Superior temporal gyrus (tissue), 1 donor: ENCODE measurements around the gene ATP9B.
"Not testable (repeated sequence)": the region's sequence is repeated elsewhere in the genome, so short reads cannot be mapped to it uniquely, and the experiment has no call there.

ENCODE experiments used
- DNase-seq: peaks from one replicate; pipeline ENCODE4 v3.0.0-alpha.2; 2016; ENCODE audit errors: extremely low spot score

The ATP9B gene

DNA sequence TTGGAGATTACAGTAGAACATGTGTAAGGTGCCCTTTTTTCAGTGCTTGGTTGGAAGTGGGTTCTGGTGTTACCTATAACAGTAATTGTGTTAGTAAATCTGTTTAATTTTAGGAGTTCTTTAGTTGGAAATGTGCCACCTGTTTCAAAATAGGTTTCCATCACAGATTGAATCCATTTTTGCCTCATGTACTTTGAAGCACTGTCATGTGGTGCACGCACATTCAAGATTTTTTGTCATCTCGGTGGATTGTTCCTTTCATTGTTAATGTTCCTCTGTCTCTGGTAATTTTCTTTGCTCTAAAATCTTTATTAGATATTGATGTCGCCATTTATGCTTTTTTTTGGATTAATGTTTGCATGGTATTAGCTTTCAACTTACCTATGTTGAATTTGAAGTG, 1.3 kb downstream of the ATP9B start:
- DNase-seq = no peak

DNA sequence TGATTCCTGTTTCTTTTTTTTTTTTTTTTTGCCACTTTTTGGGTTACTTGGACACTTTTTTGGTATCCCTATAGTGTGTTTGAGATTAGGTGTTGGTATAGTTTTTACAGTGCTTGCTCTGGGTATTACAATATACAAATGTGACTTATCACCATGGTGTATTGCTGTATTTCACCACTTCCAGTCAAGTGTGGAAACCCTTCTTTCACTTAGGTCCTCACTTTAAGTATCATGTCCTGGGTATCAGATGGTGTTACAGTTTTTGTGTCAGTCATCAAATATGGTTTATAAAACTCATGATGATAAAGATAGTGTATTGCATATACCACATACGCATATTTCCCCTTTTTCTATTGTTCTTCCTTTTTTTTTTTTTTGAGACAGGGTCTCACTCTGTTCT, 1.8 kb downstream of the ATP9B start:
- DNase-seq = no peak

DNA sequence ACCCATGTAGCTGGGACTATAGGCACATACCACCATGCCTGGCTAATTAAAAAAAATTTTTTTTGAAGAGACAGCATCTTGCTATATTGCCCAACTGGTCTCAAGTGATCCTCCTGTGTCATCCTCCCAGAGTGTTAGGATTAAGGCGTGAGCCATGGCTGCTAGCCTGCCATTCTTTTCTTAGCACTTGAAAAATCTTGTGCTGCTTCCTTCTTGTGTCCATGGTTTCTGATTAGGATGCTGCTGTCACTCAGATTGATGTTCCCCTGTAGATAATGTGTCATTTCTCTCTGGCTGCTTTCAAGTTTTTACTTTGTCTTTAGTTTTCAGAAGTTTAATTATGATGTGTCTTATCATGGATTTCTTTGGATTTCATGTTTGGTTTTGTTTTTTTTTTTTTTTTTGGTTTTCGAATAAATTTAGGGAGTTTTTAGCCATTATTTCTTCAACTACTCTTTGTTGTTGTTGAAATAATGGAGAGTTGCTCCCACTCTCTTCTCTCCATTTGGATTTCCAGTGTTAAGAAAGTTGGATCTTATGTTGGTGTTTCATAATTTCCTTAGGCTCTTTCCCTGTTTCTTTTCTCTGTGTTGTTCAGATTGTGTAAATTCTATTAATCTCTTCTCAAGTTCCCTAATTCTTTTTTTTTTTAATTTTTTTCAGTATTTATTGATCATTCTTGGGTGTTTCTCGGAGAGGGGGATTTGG, 2.5 kb downstream of the ATP9B start:
- DNase-seq = no peak

DNA sequence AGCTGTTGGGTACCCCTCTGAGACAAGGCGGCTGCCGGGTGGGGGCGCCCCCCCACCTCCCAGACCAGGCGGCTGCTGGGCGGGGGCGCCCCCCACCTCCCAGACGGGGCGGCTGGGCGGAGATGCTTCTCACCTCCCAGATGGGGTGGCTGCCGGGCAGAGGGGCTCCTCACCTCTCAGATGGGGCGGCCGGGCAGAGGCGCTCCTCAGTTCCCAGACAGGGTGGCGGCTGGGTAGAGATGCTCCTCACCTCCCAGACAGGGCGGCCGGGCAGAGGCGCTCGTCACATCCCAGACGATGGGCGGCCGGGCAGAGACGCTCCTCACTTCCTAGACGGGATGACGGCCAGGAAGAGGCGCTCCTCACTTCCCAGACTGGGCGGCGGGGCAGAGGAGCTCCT, 3.5 kb downstream of the ATP9B start:
- not testable (repeated sequence) for DNase-seq

DNA sequence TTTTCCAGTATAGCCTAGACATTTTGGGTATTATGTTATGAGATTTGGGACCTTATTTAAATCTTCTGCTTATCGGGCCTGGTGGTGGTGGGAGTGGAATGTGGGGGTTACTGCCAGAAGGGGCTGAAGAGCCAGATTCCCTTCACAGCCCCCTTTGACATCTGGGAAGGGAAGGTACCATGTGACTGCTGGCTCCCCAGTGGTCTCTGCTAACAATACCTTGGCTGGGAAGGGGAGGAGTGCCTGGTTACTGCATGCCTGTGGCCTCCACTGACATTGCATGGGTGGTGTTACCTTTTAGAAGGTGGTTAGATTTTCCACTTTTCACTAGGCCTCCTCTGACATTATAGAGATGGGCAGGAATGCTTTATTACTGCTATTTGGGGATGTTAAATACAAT, 8.0 kb downstream of the ATP9B start:
- no peak for DNase-seq

DNA sequence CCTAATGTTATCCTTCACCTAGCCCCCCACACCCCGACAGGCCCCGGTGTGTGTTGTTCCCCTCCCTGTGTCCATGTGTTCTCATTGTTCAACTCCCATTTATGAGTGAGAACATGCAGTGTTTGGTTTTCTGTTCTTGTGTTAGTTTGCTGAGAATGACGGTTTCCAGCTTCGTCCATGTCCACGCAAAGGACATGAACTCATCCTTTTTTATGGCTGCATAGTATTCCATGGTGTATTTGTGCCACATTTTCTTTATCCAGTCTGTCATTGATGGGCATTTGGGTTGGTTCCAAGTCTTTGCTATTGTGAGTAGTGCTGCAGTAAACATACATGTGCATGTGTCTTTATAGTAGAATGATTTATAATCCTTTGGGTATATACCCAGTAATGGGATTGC, 9.6 kb downstream of the ATP9B start:
- not testable (repeated sequence) for DNase-seq

DNA sequence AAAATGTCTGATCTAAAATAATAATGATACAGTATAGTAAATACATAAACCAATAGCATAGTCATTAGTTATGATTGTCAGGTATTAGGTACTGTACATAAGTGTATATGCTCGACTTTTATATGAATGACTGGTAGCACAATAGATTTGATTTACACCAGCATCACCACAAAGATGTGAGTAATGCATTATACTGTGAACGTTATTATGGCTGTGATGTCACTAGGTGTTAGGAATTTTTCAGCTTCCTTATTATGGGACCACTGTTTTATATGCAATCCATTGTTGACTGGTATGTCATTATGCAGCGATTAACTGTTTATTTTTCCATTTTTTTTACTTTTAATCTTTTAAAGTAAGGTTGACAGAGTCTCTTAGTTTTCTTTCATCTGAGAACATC, 23.7 kb downstream of the ATP9B start:
- no peak for DNase-seq

DNA sequence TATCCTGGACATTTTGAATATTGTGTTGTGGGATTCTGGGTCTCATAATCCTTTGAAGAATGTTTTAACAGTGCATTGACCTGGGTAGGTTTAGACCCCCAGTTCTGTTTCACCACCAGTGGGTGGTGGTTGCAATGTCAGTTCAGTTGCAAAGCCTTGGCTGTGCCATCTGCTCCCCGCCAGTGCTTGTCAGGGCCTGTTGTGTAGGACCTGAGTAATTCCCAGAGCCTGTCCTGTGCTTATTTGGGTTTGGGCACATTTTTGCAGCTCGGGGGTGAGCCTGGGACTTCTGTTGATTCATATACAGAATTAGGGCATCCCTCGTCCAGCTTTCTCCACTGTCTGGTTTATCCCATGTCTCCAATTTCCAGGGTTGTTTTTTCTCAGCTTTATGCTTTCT, 24.8 kb downstream of the ATP9B start:
- DNase-seq = no peak

DNA sequence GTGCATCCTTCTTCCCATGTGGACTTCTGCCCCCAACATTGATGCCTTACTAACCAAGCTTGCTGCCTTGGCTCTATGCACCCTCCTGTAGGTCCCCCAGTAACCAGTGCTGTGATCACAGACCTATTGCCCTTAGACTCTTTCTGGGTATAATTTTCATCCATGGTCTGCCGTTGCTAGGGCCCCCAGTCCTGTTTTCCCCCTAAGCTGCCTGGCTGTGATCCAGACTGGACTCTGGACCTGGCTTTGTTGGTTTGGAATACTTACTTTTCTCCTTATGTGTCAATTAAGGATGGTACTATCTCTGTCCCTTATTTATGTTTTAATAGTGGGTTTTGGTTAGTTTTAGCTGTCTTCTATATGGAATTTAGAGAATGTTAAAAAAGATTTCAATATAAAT, 26.0 kb downstream of the ATP9B start:
- DNase-seq = no peak

DNA sequence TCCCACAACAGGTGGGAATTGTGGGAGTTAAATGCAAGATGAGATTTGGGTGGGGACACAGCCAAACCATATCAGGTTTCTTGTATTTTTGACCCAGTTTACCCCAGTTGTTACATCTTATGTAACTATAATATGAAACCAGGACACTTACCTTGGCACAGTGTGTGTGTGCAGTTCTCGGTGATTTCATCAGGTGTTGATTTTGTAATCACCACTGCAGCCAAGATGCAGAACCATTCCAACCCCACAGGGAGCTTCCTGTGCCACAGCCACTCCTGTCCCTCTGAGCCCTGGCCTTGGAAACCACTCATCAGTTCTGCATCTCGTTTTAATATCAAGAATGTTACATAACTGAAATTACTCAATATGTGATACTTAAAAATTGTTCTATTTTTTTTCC, 31.8 kb downstream of the ATP9B start:
- DNase-seq = no peak

DNA sequence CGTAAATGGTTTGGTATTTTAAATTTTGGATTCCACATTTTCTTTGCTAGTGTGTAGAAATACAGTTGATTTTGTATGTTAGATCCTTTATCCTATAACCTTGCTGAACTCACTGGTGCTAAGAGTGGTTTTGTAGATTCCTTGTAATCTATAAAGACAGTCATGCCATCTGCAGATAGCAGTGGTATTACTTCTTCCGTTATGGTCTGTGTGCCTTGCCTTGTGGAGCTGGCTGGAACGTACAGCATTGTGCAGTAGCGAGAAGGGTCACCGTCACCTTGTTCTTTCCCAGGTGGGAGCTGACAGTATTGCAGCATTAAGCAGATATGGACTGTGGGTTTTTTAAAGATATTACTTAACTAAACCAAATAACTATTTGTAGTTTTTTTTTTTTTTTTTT, 33.7 kb downstream of the ATP9B start:
- no peak for DNase-seq

DNA sequence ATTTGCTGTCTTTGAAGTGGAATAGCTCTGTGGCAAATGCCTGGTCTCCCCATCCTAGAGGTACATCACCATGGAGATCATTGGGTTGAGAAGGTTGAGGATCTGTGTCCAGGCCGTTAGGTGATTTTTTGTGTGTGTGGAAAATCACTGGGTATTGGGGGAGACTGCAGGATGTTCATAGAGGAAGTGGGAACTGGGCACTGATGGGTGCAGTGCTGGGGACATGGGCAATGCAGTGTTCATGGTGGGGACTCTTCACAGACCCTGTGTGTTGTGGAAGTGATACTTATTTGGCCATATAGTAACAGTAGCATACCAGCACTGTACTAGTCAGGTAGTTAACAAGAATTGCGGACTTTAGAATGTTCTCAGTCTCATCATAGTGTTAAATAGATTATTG, 34.9 kb downstream of the ATP9B start:
- DNase-seq = no peak

DNA sequence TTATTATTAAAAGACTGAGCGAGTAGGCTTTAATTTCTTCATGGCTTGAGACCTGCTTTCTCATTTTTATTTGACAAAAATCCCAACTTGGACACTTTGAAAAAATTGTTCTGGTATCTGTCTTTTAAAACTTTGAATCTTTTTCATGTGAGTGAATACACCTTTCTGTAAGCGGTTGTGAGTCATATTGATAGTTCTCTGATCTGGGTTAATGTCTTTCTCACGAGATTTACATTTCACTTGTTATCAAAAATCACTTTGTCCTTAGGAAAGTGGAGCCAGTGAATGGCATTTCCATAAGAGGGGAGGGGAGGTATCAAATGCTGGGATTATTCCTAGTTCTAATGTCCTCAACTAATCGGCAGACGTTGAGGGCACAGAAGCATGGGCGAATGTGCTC, 36.3 kb downstream of the ATP9B start:
- no peak for DNase-seq

DNA sequence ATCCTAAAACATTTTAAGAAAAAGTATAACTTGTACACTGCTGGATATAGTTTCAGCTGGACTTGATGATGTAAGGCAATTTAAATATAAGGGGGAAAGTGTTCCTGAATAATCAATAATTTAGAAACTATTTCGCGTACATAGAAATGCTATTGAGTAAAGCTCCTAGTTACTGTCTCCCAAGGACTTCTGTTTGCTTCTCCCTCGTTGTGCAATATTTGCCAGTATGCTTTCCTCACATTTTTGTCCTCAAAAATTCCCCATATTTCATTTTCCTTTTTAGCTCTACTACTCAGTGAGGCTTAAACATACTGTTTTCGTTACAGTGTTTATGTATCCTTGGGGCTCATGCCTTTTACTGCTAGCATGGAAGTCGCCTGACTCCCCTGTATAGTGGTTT, 36.9 kb downstream of the ATP9B start:
- DNase-seq = no peak

DNA sequence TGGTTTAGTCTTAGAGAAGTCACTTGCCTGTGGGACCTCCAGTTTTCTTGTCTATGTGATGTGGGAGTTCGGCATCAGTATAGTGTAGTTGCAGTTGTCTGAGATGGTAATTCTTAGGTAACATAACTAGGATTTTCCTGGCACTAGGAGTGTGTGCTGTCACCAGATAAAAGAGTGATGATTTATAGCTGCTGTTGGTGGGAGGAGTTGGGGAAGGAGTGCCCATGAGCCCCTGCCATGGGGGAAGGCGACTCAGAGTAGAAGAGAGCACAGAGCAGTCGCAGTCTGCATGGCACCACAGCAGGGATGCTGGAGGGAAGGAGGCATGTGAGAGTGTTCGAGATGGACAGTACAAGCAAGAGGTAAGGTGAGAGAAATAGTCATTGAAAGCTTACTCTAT, 38.7 kb downstream of the ATP9B start:
- DNase-seq = no peak

DNA sequence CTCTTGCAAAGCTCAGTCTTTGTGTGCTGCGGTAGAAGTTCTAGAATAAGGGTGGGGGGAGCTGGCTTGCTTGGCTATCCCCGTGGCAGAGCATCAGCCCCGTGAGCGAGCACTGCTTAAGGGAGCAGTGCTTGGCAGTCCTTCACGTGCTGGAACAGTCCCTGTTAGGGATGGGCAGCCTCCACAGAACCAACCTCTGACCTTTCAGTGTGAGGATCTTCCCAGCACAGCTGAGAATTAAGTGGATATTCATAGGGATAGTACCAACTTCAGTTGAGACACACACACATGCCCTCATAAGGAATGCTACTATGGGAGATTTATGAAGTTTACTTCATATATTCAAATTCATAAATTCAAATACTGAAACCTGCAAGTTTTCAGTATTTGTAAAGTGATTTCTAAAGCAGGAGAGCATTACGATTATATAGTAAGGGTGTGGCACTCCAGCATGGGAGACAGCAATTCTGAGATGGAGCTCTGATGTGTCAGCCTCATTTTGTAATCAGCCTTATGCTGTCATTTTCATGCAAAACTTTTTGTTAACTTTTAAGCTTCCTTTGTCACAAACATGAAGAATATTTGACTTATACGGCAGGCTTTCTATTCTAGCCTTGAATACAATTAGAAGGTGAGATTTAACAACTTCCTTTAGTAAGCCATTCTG, 39.5 kb downstream of the ATP9B start:
- DNase-seq = no peak

DNA sequence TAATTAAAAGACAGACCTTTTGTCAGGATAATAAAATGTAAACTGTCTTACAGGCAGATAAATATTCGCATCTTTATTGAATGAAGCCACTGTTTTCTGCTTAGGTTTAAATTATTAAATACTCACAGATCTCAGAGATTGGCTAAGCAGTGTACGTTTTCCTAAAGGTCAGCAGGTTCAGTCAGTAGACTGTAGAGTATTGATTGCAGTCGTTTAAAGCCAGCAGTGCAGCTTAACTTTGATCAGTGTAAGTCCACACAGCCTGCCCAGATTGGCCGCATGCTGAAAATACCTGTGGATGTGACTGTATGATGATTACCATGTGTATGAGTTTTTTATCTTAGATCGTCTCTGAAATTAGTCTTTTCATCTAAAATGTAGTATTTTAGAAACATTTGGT, 42.3 kb downstream of the ATP9B start:
- DNase-seq = no peak

DNA sequence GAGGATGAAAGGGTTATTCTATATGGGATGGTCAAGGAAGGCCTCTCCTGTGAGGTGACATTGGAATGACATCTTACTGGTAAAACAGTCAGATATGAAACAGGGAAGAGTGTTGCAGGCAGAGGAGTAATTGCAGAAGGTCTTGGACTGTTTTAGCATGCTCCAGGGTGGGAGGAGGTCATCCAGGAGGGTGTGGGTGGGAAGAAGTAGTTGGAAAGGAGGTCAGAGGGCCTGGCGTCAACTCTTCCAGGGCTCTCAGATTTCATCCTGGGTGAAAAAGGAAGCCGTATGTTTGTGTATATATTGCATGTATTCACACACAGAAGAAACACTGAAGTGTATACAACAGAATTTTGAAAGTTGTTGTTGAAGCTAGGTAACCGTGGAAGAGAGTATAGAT, 48.2 kb downstream of the ATP9B start:
- no peak for DNase-seq

DNA sequence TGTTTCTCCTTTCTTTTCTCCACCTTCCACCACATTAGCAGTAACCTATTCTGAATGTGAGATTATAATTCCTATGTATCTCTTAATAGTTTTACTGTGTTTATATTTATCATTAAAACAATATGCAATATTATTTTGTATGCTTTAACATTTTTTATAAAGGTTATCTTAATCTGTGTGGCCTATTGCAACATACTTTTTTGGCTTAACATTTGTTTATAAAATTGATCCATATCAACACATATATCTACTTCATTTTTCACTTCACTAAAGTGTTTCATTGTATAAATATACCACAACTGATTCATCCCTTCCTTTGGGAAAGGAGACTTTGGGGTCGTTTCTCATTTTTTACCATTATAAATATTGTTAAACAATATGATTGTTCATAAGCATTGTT, 48.6 kb downstream of the ATP9B start:
- DNase-seq = no peak

DNA sequence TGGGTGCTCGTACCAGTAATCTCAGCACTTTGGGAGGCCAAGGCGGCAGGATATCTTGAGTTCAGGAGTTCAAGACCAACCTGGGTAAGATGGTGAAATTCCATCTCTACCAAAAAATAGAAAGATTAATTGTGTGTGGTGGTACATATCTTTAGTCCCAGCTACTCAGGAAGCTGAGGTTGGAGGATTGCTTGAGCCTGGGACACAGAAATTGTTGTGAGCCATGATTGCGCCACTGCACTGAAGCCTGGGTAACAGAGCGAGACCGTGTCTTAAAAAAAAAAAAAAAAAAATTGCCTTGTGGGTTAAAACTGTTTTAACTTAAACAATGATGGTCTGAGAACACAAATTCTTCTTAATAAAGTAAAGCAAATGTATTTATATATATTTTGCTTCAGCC, 49.6 kb downstream of the ATP9B start:
- DNase-seq = no peak

DNA sequence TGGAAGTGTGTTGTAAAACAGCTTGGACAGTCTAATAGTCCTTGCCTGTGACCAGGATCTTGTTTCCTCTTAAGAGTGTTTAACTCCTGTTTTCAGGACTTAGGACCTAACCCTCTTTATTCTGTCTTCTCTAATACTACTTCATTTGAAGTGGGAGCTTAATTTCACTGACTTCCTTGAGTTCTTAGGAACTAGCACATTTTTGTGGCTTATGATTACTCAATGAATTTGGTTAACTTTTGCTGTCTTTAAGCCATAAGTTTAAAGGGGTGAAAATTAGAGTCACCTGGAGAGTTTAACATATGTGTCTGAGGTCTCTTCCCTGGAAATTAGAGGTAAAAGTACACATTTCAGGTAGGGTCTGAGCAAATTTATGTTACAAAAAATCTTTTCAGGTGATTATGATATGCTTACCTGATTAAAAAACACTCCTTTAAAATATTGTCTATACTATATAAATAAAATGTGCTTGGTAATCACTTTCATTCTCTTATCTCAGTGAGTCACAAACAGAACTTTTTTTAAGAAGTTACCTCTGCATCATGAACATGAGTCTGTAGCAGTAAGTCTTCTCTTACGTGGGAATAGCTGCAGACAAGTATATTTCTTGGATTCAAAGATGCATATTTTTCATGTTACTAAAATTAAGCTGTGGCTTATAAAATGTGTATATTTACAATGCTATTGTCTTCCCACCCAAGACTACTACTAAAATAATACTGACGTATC, 52.7 kb downstream of the ATP9B start:
- no peak for DNase-seq

DNA sequence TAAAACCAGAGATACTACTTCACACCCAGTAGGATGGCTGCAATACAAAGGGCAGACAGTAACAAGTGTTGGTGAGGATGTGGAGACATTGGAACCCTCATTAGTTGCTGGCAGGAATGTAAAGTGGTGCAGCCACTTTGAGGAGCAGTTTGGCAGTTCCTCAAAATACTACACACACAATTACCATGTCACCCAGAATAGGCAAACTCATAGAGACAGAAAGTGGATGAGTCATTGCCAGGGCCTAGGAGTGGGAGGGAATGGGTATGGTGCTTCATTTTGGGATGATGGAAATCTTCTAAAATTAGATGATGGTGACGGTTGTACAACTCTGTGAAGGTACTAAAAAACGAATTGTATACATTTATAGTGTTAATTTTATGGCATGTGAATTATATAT, 54.8 kb downstream of the ATP9B start:
- no peak for DNase-seq

DNA sequence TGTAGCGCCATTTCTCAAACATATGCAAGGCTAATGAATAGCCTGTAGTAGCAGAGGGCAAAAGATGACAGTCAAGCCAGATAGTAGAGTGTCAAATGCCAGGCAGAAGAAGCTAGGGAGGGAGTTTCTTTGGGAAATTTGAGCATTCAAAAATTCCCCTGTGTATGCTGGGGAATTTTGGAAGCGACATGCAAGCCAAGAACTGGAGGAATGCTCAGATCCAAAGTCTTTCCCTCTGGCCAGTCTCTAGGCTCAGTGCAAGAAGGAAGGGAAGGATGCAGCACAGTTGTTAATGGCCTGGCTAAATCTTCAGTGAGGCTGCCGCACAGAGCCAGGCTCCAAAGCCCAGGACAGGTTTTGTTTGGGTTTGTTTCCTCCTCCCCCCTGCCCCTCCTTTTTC, 59.9 kb downstream of the ATP9B start:
- DNase-seq = no peak
